Measurements from ENCODE around the gene DLGAP3.

GRCh38 chr1:34976384-34977209 is 47.1 kb upstream of the DLGAP3 start:
- TF ChIP-seq, protein P1, sequence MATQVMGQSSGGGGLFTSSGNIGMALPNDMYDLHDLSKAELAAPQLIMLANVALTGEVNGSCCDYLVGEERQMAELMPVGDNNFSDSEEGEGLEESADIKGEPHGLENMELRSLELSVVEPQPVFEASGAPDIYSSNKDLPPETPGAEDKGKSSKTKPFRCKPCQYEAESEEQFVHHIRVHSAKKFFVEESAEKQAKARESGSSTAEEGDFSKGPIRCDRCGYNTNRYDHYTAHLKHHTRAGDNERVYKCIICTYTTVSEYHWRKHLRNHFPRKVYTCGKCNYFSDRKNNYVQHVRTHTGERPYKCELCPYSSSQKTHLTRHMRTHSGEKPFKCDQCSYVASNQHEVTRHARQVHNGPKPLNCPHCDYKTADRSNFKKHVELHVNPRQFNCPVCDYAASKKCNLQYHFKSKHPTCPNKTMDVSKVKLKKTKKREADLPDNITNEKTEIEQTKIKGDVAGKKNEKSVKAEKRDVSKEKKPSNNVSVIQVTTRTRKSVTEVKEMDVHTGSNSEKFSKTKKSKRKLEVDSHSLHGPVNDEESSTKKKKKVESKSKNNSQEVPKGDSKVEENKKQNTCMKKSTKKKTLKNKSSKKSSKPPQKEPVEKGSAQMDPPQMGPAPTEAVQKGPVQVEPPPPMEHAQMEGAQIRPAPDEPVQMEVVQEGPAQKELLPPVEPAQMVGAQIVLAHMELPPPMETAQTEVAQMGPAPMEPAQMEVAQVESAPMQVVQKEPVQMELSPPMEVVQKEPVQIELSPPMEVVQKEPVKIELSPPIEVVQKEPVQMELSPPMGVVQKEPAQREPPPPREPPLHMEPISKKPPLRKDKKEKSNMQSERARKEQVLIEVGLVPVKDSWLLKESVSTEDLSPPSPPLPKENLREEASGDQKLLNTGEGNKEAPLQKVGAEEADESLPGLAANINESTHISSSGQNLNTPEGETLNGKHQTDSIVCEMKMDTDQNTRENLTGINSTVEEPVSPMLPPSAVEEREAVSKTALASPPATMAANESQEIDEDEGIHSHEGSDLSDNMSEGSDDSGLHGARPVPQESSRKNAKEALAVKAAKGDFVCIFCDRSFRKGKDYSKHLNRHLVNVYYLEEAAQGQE (IDR thresholded peaks at IDR 0.05; ENCODE audit: insufficient read depth in 1 of 2, low read depth in 2 of 2, low read length in 2 of 2): no peak
- TF ChIP-seq TAF1 (IDR thresholded peaks at IDR 0.05; ENCODE audit: borderline replicate concordance, insufficient read depth, low read length): no peak
